K562 (cell line): ENCODE results near the gene ORC1. TPM values are rescaled to one million over a fixed set of nuclear protein-coding genes. Genes with fewer than 3 reads are reported as not detected.

ENCODE experiments used
- ATAC-seq: fragments of 200-7000 bp; cut with Tn5 transposase; 3 replicates; pipeline ENCODE4 v1.9.1; 2020; ENCODE audit warnings: moderate library complexity
- BruUV-seq: library from RNA; stranded (reverse); fragments of 400-500 nt; replicated peaks from 2 replicates; lab custom pipeline; 2021; lab: Mats Ljungman, UMichigan
- CTCF ChIA-PET: fragments of 300-600 bp; formaldehyde crosslinking; extraction: SDS; loops from one replicate; lab custom pipeline; 2021; ENCODE audit warnings: low intra/inter-chr PET ratio; lab: Yijun Ruan, JAX
- POLR2A ChIA-PET: fragments of 300-600, 350-650 bp; sonication (Branson Sonifier 250); formaldehyde crosslinking; extraction: SDS; loops from one replicate; lab custom pipeline; 2021; ENCODE audit warnings: antibody characterized with exemption, inconsistent platforms; lab: Yijun Ruan, JAX
- DNase-seq, 4 experiments: peaks; one replicate each; pipeline versions ENCODE4 v3.0.0 to v3.0.0-alpha.2; 2011 to 2018; ENCODE audit warnings: low spot score in 3 of 4, mixed read lengths in 3 of 4; ENCODE audit errors: extremely low read depth in 1 of 4
- FAIRE-seq: peaks from 2 replicates; lab custom pipeline; 2011; peaks lifted over from hg19 to GRCh38; lab: Jason Lieb, UNC
- H2AFZ ChIP-seq: 2 replicates; pipeline ENCODE4 v1.6.0; 2011; ENCODE audit warnings: low read depth, low read length, control low read depth, inconsistent platforms
- H3K27ac ChIP-seq: fragments of 200-600 bp; 3 replicates; pipeline ENCODE4 v1.8.0; 2011; ENCODE audit warnings: low read depth, mild to moderate bottlenecking, control low read depth, inconsistent platforms, low read length, moderate library complexity, mixed read lengths; ENCODE audit errors: extremely low read depth
- H3K27me3 ChIP-seq, 2 experiments: fragments of 300-600 bp in 1 of 2; 2 replicates in 1 of 2; 3 replicates in 1 of 2; pipeline versions ENCODE4 v1.6.0 to v1.8.0; 2011; ENCODE audit warnings: inconsistent platforms in 2 of 2, low read length in 2 of 2, mild to moderate bottlenecking in 1 of 2, mixed read lengths in 1 of 2, moderate library complexity in 1 of 2; ENCODE audit not compliant: control insufficient read depth in 2 of 2, insufficient read depth in 2 of 2
- H3K36me3 ChIP-seq: fragments of 300-600 bp; 3 replicates; pipeline ENCODE4 v1.8.0; 2011; ENCODE audit warnings: mild to moderate bottlenecking, low read length, inconsistent platforms; ENCODE audit not compliant: control insufficient read depth, insufficient read depth
- H3K4me1 ChIP-seq, 2 experiments: fragments of 200-600 bp in 1 of 2; replicated peaks in 1 of 2; 2 replicates in 1 of 2; 3 replicates in 1 of 2; pipeline versions ENCODE4 v1.5.1 to v1.8.0; 2011; ENCODE audit warnings: inconsistent platforms in 2 of 2, low read length in 2 of 2, mild to moderate bottlenecking in 1 of 2, mixed read lengths in 1 of 2, moderate library complexity in 1 of 2; ENCODE audit not compliant: control insufficient read depth in 2 of 2, insufficient read depth in 2 of 2
- H3K4me2 ChIP-seq: 2 replicates; pipeline ENCODE4 v1.6.1; 2011; ENCODE audit warnings: low read length, control low read depth, inconsistent platforms, mixed read lengths; ENCODE audit not compliant: insufficient read depth
- H3K4me3 ChIP-seq: fragments of 200-600 bp; sonication (generic), shearing (Covaris generic); 2 replicates; pipeline ENCODE4 v1.5.1; 2016; ENCODE audit warnings: control low read depth, inconsistent platforms
- H3K79me2 ChIP-seq: fragments of 200-600 bp; 3 replicates; pipeline ENCODE4 v1.8.0; 2011; ENCODE audit warnings: low read length, inconsistent platforms; ENCODE audit not compliant: control insufficient read depth, insufficient read depth
- H3K9ac ChIP-seq, 2 experiments: 2 replicates each; pipeline versions ENCODE4 v1.6.0 to v1.6.1; 2011; ENCODE audit warnings: low read depth in 2 of 2, low read length in 2 of 2, control low read depth in 1 of 2, inconsistent platforms in 1 of 2, mild to moderate bottlenecking in 1 of 2, mixed read lengths in 1 of 2; ENCODE audit not compliant: insufficient read depth in 1 of 2
- H3K9me1 ChIP-seq: one replicate; pipeline ENCODE4 v1.6.0; 2011; ENCODE audit warnings: inconsistent platforms, mild to moderate bottlenecking, low read length, moderate library complexity; ENCODE audit not compliant: control insufficient read depth, insufficient read depth
- H3K9me3 ChIP-seq: replicated peaks from 2 replicates; pipeline ENCODE4 v1.5.1; 2011; ENCODE audit warnings: low read depth, low read length, inconsistent platforms; ENCODE audit not compliant: control insufficient read depth, insufficient read depth
- H4K20me1 ChIP-seq: replicated peaks from 2 replicates; pipeline ENCODE4 v1.6.1; 2011; ENCODE audit warnings: low read length, inconsistent platforms, mixed read lengths; ENCODE audit not compliant: control insufficient read depth, insufficient read depth
- ASH1L ChIP-seq: fragments of 450-650 bp; IDR thresholded peaks from 2 replicates; pipeline ENCODE4 v1.6.1; 2018; ENCODE audit warnings: borderline replicate concordance, mild to moderate bottlenecking, low read depth; ENCODE audit not compliant: partially characterized antibody
- BCL6 ChIP-seq: fragments of 250-450 bp; sonication (Bioruptor Pico); IDR thresholded peaks from 2 replicates; pipeline ENCODE4 v1.4.0; 2020
- CCNT2 ChIP-seq: IDR thresholded peaks from 2 replicates; pipeline ENCODE4 v1.6.1; 2011; ENCODE audit warnings: borderline replicate concordance, low read depth, mild to moderate bottlenecking, moderate library complexity, mixed read lengths, low read length; ENCODE audit not compliant: insufficient read length; ENCODE audit errors: extremely low read depth
- CEBPB ChIP-seq: fragments of 450-650 bp; IDR thresholded peaks from 2 replicates; pipeline ENCODE4 v1.6.1; 2016; ENCODE audit warnings: missing genetic modification characterization, missing compliant biosample characterization
- CEBPG ChIP-seq, 3 experiments: fragments of 200-800 bp in 1 of 3; sonication (Bioruptor generic) in 1 of 3; sonication (generic) in 1 of 3; formaldehyde crosslinking in 1 of 3; IDR thresholded peaks in 2 of 3; conservative IDR thresholded peaks in 1 of 3; 2 replicates each; pipeline versions ENCODE4 v1.6.1 to v1.8.0; 2016 to 2022; ENCODE audit warnings: missing compliant biosample characterization in 2 of 3, missing genetic modification characterization in 2 of 3, mild to moderate bottlenecking in 1 of 3, missing genetic modification reagents in 1 of 3
- GABPA ChIP-seq: fragments of 200-800 bp; sonication (Bioruptor generic); conservative IDR thresholded peaks from 2 replicates; pipeline ENCODE4 v1.6.1; 2016; ENCODE audit warnings: low read depth, missing genetic modification characterization, missing compliant biosample characterization
- HNRNPLL ChIP-seq: fragments of 200-400 bp; formaldehyde crosslinking; IDR thresholded peaks from 2 replicates; pipeline ENCODE4 v1.6.1; 2017; ENCODE audit warnings: low read length, low read depth, mild to moderate bottlenecking; ENCODE audit not compliant: poor library complexity, severe bottlenecking
- JUN ChIP-seq, 2 experiments: sonication (generic) in 1 of 2; formaldehyde crosslinking in 1 of 2; IDR thresholded peaks; 2 replicates each; pipeline versions ENCODE4 v1.6.1 to v1.8.0; 2012 to 2022; ENCODE audit warnings: borderline replicate concordance in 2 of 2, mild to moderate bottlenecking in 2 of 2, improper control_type of control experiment in 1 of 2, low read depth in 1 of 2, low read length in 1 of 2, missing genetic modification reagents in 1 of 2
- KDM1A ChIP-seq, 2 experiments: fragments of 450-650 bp; IDR thresholded peaks; 2 replicates each; pipeline ENCODE4 v1.6.1; 2016; ENCODE audit warnings: mild to moderate bottlenecking in 2 of 2
- KDM5B ChIP-seq: fragments of 200-600 bp; sonication (generic); IDR thresholded peaks from 2 replicates; pipeline ENCODE4 v1.6.1; 2012; ENCODE audit warnings: low read depth, mild to moderate bottlenecking, moderate library complexity, low read length, control low read depth, inconsistent platforms; ENCODE audit not compliant: insufficient replicate concordance
- POLR2B ChIP-seq: fragments of 450-650 bp; IDR thresholded peaks from 2 replicates; pipeline ENCODE4 v1.6.1; 2018; ENCODE audit warnings: low read depth; ENCODE audit not compliant: partially characterized antibody
- SOX6 ChIP-seq: fragments of 450-650 bp; IDR thresholded peaks from 2 replicates; pipeline ENCODE4 v1.6.1; 2014; ENCODE audit warnings: mild to moderate bottlenecking
- SUPT5H ChIP-seq: fragments of 450-650 bp; IDR thresholded peaks from 2 replicates; pipeline ENCODE4 v1.6.1; 2016
- ZNF232 ChIP-seq: sonication (generic); formaldehyde crosslinking; IDR thresholded peaks from 2 replicates; pipeline ENCODE4 v1.8.0; 2022; ENCODE audit warnings: mild to moderate bottlenecking, missing genetic modification reagents
- ZNF24 ChIP-seq: fragments of 450-650 bp; IDR thresholded peaks from 2 replicates; pipeline ENCODE4 v1.6.1; 2016
- ZNF507 ChIP-seq: conservative IDR thresholded peaks from 2 replicates; pipeline ENCODE4 v1.6.1; 2017; ENCODE audit warnings: missing genetic modification characterization, missing compliant biosample characterization
- WGBS: fragments of 100-300 bp; shearing (Covaris generic); methylation state at CpG from one replicate; pipeline ENCODE4 v1.1.6; 2016; ENCODE audit warnings: low coverage, mixed read lengths; ENCODE audit not compliant: insufficient coverage; ENCODE audit errors: missing lambda C conversion rate; 5-methylcytosine and 5-hydroxymethylcytosine counted together
- in situ Hi-C: fragments of 300-500 bp; cut with MboI; formaldehyde crosslinking; loops from 4 replicates; pipeline ENCODE4 v1.15.0; 2018; ENCODE audit warnings: inconsistent platforms, mixed read lengths
- intact Hi-C: fragments of 100-400 bp; cut with micrococcal nuclease; formaldehyde crosslinking; loops from 2 replicates; pipeline ENCODE4 v1.14.2; 2022
- polyA plus RNA-seq, 8 experiments: library from polyadenylated mRNA; depleted of rRNA in 4 of 8; stranded (reverse) in 5 of 8; unstranded in 3 of 8; fragments of >200 nt; fragmentation: Nextera tagmentation in 2 of 8; fragmentation: Illumina TruSeq in 1 of 8; extraction: Ambion mirVana in 2 of 8; extraction: Trizol in 1 of 8; gene quantifications; 2 replicates each; pipeline versions ENCODE4 v1.2.1 to v1.2.3, GENCODE V29; 2011 to 2014; ENCODE audit warnings: inconsistent platforms in 1 of 8, missing spikeins in 1 of 8
- total RNA-seq, 7 experiments: library from RNA; depleted of rRNA in 6 of 7; stranded (reverse); fragments of >200 nt in 6 of 7; fragmentation: Illumina TruSeq in 2 of 7; extraction: Trizol in 2 of 7; gene quantifications; 2 replicates each; pipeline versions ENCODE4 v1.2.1 to v1.2.3, GENCODE V29; 2011 to 2021; ENCODE audit warnings: low replicate concordance in 1 of 7

The ORC1 gene
- total and polyA plus RNA-seq, 9 of the 15 experiments (the other 6 are each of a cell fraction or from before 2014, with no cell fraction given), result 26.4 to 91.6 (median 69.7) TPM

GRCh38 chr1:52423055-52423454 is 18.8 kb upstream of the ORC1 start:
- H3K4me3 ChIP-seq, result no peak overlapping the region
- TF ChIP-seq BCL6 (CRISPR knock-in tag) (no peak), CEBPG (CRISPR knock-in tag; IDR thresholded peaks at IDR 0.05) (no peak), CEBPG (tag; conservative IDR thresholded peaks at IDR 0.05 in 1 of 2, IDR thresholded peaks at IDR 0.05 in 1 of 2) (peak; percentile 50 to 81; a peak in 3 of 4 replicates), POLR2B (no peak), CEBPB (tag) (peak; percentile 72; the same call in 1 of the 2 replicates)
- TF ChIP-seq, all 486 proteins: peak for 2
- CTCF ChIA-PET, result no interaction called here
- no peak overlapping the region for H2AFZ ChIP-seq
- peaks cover 60% of the 10 kb centered on the region for H3K36me3 ChIP-seq
- POLR2A ChIA-PET, result interaction anchor here (0.5 to 2.1 kb wide), 5 partner anchors 10 to 239 kb away, joined by 3 to 10 read pairs (median 4); no protein-coding TSS in a partner anchor
- intact Hi-C loops, result no loop called here
- in situ Hi-C loops, result no loop called here
- no TSS peak for BruUV-seq
- no peak overlapping the region for H3K4me2 ChIP-seq
- no peaks in the 10 kb centered on the region for H3K79me2 ChIP-seq
- DNase-seq (no peak), FAIRE-seq (no peak), ATAC-seq (no peak)
- H3K27ac ChIP-seq, result no peak overlapping the region
- no peaks in the 10 kb centered on the region for H3K27me3 ChIP-seq
- H3K4me1 ChIP-seq, result peaks cover 0 to 21% of the 10 kb centered on the region in 2 experiments; a peak in 4 of 5 replicates
- H3K9me3 ChIP-seq, result no peaks in the 10 kb centered on the region
- no peaks in the 10 kb centered on the region for H4K20me1 ChIP-seq
- H3K9me1 ChIP-seq, result no peaks in the 10 kb centered on the region
- WGBS, result 93% methylated on average over 2 of the region's 2 CpGs
- H3K9ac ChIP-seq, result no peak overlapping the region

GRCh38 chr1:52420713-52421112 is 16.5 kb upstream of the ORC1 start:
- Histone ChIP-seq H3K36me3 (peaks cover 83% of the 10 kb centered on the region), H3K27me3 (no peaks in the 10 kb centered on the region), H3K4me1 (peaks cover 0 to 14% of the 10 kb centered on the region in 2 experiments; a peak in 4 of 5 replicates), H3K79me2 (no peaks in the 10 kb centered on the region), H3K4me3 (no peak overlapping the region), H2AFZ (no peak overlapping the region), H3K27ac (no peak overlapping the region), H4K20me1 (no peaks in the 10 kb centered on the region), H3K9me3 (no peaks in the 10 kb centered on the region), H3K9ac (no peak overlapping the region), H3K9me1 (no peaks in the 10 kb centered on the region), H3K4me2 (no peak overlapping the region)
- intact Hi-C loops (no loop called here), in situ Hi-C loops (no loop called here)
- POLR2A ChIA-PET, result interaction anchor here (0.6 to 7.7 kb wide), 2 partner anchors 9 to 14 kb away, joined by 3 to 58 read pairs; partner anchors contain the start of genes ORC1 and PRPF38A
- BruUV-seq, result no TSS peak
- 100% methylated on average over 1 of the region's 1 CpG for WGBS
- no peak for ATAC-seq
- no peak for FAIRE-seq
- CTCF ChIA-PET, result no interaction called here
- DNase-seq, result no peak
- TF ChIP-seq ZNF24 (no peak), CCNT2 (no peak), HNRNPLL (no peak), KDM5B (no peak), KDM1A (IDR thresholded peaks at IDR 0.05) (no peak), ZNF232 (no peak), ZNF507 (tag) (no peak), ASH1L (no peak), GABPA (tag) (no peak), SUPT5H (no peak), JUN (IDR thresholded peaks at IDR 0.05; ENCODE audit: borderline replicate concordance, low read depth, low read length) (no peak), JUN (CRISPR knock-in tag; IDR thresholded peaks at IDR 0.05; ENCODE audit: borderline replicate concordance) (no peak), SOX6 (no peak)
